GM10266 (cell line): ENCODE measurements around the gene TEX12.

ENCODE experiments used
- DNase-seq: peaks from one replicate; pipeline ENCODE4 v3.0.0; 2012; ENCODE audit errors: extremely low spot score
- TF ChIP-seq, protein P1 (sequence below): IDR thresholded peaks from 2 replicates; pipeline ENCODE4 v1.5.1; 2012; ENCODE audit warnings: mild to moderate bottlenecking, low read depth; ENCODE audit not compliant: control insufficient read depth, insufficient read depth; ENCODE audit errors: missing control alignments

Gene TEX12

GRCh38 chr11:112132737-112133136 is 34.4 kb upstream of the TEX12 start:
- DNase-seq: no peak
- TF ChIP-seq, protein P1, sequence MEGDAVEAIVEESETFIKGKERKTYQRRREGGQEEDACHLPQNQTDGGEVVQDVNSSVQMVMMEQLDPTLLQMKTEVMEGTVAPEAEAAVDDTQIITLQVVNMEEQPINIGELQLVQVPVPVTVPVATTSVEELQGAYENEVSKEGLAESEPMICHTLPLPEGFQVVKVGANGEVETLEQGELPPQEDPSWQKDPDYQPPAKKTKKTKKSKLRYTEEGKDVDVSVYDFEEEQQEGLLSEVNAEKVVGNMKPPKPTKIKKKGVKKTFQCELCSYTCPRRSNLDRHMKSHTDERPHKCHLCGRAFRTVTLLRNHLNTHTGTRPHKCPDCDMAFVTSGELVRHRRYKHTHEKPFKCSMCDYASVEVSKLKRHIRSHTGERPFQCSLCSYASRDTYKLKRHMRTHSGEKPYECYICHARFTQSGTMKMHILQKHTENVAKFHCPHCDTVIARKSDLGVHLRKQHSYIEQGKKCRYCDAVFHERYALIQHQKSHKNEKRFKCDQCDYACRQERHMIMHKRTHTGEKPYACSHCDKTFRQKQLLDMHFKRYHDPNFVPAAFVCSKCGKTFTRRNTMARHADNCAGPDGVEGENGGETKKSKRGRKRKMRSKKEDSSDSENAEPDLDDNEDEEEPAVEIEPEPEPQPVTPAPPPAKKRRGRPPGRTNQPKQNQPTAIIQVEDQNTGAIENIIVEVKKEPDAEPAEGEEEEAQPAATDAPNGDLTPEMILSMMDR: no peak

- no peak for DNase-seq
- TF ChIP-seq, protein P1: no peak
Measured at GRCh38 chr11:112134473-112134872, 32.7 kb upstream of the TEX12 start.

- TF ChIP-seq, protein P1: no peak
- DNase-seq: no peak
Measured at GRCh38 chr11:112143597-112143996, 23.6 kb upstream of the TEX12 start.

DNA sequence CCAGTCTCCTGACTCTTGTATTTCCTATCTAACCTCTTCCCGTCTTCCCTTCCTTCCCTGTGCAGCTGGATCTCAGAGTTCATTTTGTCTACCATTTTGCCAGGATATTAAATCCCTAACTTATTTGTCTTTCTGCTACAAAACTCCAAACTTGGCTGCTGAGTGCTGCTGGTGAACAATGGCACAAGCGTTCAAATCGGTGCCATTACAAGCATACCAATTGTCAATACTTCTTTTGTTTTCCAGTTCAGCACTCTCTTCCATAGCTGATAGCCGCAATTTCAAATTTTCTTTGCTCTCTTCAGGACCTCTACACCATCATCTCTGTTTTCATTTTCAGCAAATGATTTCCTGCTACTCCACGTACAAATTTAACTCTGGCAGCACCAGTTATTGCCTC is 16.7 kb upstream of the TEX12 start:
- no peak for DNase-seq
- TF ChIP-seq, protein P1: no peak

DNA sequence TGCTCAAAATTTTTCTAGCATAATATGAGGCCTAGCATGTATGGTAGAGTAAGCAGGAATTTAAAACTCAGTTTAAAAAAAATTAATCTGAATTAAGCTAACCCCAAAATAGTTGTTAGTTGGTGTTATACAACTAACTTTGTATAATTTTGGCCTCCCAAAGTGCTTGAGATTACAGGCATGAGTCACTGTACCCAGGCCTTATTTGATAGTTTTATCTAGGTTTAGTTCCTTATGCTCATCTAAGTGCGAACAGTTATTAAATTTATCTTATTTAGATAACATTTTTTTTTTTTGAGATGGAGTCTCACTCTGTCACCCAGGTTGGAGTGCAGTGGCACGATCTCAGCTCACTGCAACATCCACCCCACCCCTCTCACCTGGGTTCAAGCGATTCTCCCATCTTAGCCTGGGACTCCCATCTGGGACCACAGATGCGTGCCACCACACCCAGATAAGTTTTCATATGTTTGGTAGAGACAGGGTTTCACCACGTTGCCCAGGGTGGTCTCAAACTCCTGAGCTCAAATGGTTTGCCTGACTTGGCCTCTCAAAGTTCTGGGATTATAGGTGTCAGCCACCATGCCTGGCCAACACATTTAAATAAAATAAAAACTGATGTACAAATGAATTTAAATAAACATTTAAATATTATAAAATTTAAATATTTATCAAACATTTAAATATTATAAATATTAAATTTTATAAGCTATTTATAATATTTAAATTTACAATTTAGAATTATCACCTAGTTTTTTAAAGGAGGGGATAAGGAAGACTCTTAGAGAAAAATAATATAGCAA is 10.8 kb upstream of the TEX12 start:
- TF ChIP-seq, protein P1: no peak
- DNase-seq: no peak

GRCh38 chr11:112156956-112157766 is 10.0 kb upstream of the TEX12 start:
- no peak for DNase-seq
- TF ChIP-seq, protein P1: no peak
